Motor neuron (in vitro differentiated cells): Measurements from ENCODE around the gene ITPR1. TPM values are rescaled to one million over a fixed set of nuclear protein-coding genes. Genes with fewer than 3 reads are reported as not detected.

ENCODE experiments used
- ATAC-seq, 8 experiments: fragments of 200-7000 bp; cut with Tn5 transposase; replicated peaks in 6 of 8; 2 replicates each; pipeline ENCODE4 v1.8.0; 2021; ENCODE audit warnings: mild to moderate bottlenecking in 8 of 8, moderate library complexity in 8 of 8
- H3K27ac ChIP-seq, 2 donors: fragments of 250-450 bp; sonication (Bioruptor Pico); 2 replicates each; pipeline ENCODE4 v1.9.0; 2021; ENCODE audit warnings: antibody characterized with exemption in 2 of 2, mild to moderate bottlenecking in 2 of 2, moderate library complexity in 1 of 2
- H3K4me1 ChIP-seq, 2 donors: fragments of 250-450 bp; sonication (Bioruptor Pico); replicated peaks in 1 of 2; 2 replicates each; pipeline ENCODE4 v1.6.1; 2021; ENCODE audit warnings: antibody characterized with exemption in 2 of 2, mild to moderate bottlenecking in 2 of 2, moderate library complexity in 1 of 2
- H3K4me3 ChIP-seq, 5 donors: fragments of 250-450 bp; sonication (Bioruptor Pico); 2 replicates each; pipeline ENCODE4 v1.9.0; 2021; ENCODE audit warnings: antibody characterized with exemption in 5 of 5, mild to moderate bottlenecking in 5 of 5, moderate library complexity in 4 of 5
- WGBS, 10 experiments: fragments of 450-650 bp; shearing (Covaris generic); methylation state at CpG; one replicate each; pipeline ENCODE4 v1.0.0; 2022; 5-methylcytosine and 5-hydroxymethylcytosine counted together
- in situ Hi-C, 9 experiments: fragments of 400-800 bp; cut with MboI; loops; one replicate each; pipeline ENCODE4 v1.15.0; 2021; ENCODE audit warnings: low sequenced_read_pairs in 9 of 9, low pct_unique_long_range_greater_than_20kb in 2 of 9; ENCODE audit not compliant: unreplicated experiment in 9 of 9
- total RNA-seq, 8 experiments: library from RNA; unstranded; fragments of 300-600 nt; gene quantifications; 2 replicates each; pipeline versions ENCODE4 v1.2.3 to v1.2.4, GENCODE V29; 2022

ITPR1 gene
- total RNA-seq, 8 experiments from 2014 or later = 2.2 to 167 (median 12.2) TPM

DNA sequence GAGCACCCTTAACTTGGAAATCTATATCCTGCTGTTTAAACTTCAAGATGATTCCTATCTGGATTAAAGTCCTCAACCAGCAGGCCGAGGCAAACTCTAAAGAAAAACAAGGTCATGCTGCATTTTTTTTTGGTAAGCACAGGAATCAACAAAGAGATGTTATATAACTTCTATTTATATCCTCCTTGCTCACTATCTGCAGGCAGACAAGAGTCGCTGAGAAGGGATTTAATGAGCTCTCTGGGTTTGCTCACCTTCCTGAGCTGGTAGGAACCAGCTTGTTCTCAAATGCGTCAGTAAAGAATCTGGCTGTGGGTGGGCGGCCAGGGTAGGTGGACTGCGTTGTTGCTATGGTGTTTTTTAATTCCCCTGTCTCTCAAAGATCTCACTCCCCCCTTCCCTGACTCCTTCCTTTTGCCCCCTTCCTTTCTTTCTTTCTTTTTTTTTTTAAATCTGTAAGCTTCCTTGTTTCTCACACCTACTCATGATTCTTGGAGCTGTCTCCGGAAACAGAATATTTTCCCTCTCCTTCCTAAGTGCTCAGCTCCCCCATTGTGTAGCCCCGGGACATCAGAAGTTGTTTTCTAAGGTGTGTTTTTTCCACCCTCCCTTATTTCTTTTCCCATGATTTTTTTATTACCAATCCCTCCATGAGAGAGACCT, 257.3 kb downstream of the ITPR1 start:
- WGBS, 10 experiments = 56 to 100% (median 71%) methylated on average over 1 to 7 of the region's 7 CpGs; no CpG with 5 or more reads in 1 of the 10 experiments
- ATAC-seq = peak in 5 of 8 experiments; percentile 99 to 100 (median 99)
- H3K4me1 ChIP-seq = peaks cover 14 to 28% of the 10 kb centered on the region in 2 donors
- H3K4me3 ChIP-seq = no peak overlapping the region
- in situ Hi-C loops = no loop called here
- H3K27ac ChIP-seq = peak overlapping the region in 1 of 2 donors; percentile 29

DNA sequence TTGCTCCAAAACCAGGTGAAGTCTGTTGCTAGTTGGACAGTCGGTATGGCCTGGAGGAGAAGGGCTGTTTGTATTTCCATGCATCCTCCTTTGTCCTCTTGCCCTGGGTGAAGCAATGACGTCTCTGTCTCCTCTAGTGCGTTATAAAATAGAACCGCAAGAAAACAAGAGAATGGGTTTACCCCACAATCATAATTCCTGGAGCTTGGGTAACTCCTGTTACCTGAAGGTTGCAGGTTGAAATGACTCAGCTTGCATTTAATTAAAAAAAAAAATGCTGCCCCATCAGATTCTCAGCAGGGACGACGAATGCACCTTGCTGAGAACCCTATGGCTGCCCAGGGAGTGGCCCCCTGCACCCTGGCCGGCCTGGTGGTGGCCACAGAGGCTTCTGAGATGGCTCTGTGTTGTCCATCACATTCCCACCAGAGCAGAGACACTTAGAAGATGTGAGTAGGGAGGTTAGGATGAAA, 257.9 kb downstream of the ITPR1 start:
- 58 to 100% (median 83%) methylated on average over 1 to 5 of the region's 7 CpGs; no CpG with 5 or more reads in 3 of the 10 experiments for WGBS, 10 experiments
- no peak overlapping the region for H3K4me3 ChIP-seq
- in situ Hi-C loops = no loop called here

DNA sequence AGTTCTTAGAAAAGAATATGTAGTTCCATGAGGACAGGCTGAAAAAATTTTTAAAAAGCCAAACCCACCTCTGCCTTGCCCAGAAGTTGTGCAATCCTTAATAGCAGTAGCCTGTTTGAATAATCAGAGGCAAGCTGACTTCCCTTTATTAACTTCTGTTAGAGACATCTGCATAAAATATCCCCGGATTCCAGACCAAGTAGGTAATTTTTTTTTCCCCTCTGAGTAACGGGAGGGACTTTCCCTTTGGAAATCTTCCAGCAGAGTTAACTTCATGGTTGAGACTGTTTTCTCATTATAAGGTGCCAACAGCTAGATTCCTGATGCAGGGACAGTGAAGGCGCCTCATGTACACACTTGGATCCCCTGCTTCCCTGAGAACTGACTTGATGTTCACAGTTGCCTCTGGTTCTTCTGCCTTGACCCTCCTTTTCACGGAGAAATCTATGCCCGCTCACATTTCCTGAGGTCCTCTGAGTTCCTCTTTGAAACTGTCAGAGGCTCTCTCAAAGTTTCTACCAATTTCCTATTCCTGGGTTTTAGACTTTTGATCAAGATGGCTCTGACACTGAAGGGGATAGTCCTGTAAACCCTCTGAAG, 258.5 kb downstream of the ITPR1 start:
- no peak overlapping the region for H3K4me3 ChIP-seq
- in situ Hi-C loops = no loop called here
- peak in 4 of 8 experiments; percentile 25 to 96 (median 89) for ATAC-seq
- WGBS, 10 experiments = 0 to 89% (median 11%) methylated on average over 1 to 5 of the region's 5 CpGs; no CpG with 5 or more reads in 4 of the 10 experiments
- H3K4me1 ChIP-seq = peaks cover 14 to 28% of the 10 kb centered on the region in 2 donors
- H3K27ac ChIP-seq = no peak overlapping the region

More for the DNA sequence above, 257.9 kb downstream of the ITPR1 start:
- no peak overlapping the region for H3K27ac ChIP-seq
- peaks cover 14 to 28% of the 10 kb centered on the region in 2 donors for H3K4me1 ChIP-seq
- no peak for ATAC-seq

- peak in 1 of 8 experiments; percentile 4 for ATAC-seq
- Histone ChIP-seq H3K27ac (no peak overlapping the region), H3K4me1 (peaks cover 14 to 28% of the 10 kb centered on the region in 2 donors), H3K4me3 (no peak overlapping the region)
- in situ Hi-C loops = no loop called here
- 20 to 91% (median 76%) methylated on average over 1 to 13 of the region's 17 CpGs; no CpG with 5 or more reads in 2 of the 10 experiments for WGBS, 10 experiments
Observed at GRCh38 chr3:4752201-4753072, 259.3 kb downstream of the ITPR1 start.

DNA sequence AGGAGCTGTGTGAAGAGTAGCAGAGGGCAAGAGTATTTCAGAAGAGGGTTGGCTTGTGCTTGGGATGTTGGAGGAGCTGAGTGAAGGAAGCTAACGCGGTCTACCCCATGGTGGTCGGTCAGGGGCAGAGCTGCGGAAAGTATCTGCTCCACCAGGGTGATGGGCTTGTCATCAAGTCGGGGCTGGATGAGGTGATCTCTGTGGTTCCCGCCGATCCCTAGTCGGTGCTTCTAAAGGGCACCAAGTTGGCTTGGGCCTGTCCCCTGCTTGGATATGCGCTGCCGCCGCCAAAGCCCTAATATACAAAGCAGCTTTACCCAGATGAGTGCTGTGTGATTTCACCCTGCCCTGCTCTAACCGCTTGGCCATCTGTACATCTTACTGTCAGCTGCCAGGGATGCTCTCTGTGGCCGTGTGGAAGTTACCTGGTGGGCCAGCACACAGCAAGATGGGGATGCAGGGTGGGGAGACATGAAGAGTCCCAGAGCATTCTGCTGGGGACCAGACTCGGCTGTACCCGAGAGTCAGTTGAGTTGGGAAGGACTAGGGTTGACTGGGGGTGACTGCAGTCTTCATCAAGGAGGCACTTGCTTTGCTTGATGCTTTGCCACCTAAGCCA, 260.0 kb downstream of the ITPR1 start:
- WGBS, 10 experiments = 85 to 100% (median 90%) methylated on average over 1 to 5 of the region's 15 CpGs; no CpG with 5 or more reads in 5 of the 10 experiments
- Histone ChIP-seq H3K27ac (no peak overlapping the region), H3K4me3 (no peak overlapping the region), H3K4me1 (peaks cover 14 to 28% of the 10 kb centered on the region in 2 donors)
- no peak for ATAC-seq
- in situ Hi-C loops = no loop called here

DNA sequence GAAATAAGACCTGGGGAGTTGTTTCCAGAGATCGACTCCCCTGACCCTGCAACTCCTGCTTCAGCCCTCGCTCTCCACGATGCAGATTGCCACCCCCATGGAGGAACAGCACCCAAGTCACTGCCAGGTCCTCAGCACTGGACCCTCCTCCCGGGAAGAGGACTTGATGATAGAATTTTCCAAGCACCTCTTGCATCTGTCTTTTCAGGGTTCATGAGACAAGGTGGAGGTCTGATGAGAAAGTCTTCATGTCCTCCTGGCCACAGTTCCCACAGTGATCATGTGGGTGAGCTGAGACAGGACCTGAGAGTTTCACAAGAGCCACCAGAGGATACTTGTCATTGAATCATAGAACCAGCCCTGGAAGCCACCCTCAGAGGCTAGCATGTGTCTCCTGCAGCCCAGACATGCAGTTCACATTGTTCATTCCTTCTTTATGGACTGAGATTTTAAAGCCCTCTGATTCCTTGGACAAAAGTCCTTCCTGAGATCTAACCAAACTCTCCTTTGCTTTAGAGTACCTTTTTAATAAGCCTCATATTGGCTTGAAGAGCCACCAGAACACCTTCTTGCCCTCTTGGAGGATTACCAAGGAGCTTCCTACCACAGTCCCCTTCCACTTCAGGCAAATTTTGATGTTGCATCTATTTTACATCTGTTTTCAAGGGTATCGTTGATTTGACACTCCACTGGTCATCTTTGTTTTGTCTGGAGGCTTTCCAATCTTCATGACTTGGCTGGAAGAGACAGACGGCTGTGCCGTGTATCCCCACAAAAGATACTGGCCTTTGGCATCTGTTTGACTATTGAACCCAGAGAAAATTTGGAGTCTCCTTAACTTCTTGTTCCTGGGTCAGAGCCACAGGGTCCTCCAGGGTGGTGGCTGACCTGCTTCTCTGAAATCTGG, 261.3 kb downstream of the ITPR1 start:
- Histone ChIP-seq H3K27ac (no peak overlapping the region), H3K4me3 (no peak overlapping the region), H3K4me1 (peaks cover 14 to 28% of the 10 kb centered on the region in 2 donors)
- 75 to 100% (median 87%) methylated on average over 1 to 7 of the region's 7 CpGs; no CpG with 5 or more reads in 4 of the 10 experiments for WGBS, 10 experiments
- no peak for ATAC-seq
- in situ Hi-C loops = no loop called here

DNA sequence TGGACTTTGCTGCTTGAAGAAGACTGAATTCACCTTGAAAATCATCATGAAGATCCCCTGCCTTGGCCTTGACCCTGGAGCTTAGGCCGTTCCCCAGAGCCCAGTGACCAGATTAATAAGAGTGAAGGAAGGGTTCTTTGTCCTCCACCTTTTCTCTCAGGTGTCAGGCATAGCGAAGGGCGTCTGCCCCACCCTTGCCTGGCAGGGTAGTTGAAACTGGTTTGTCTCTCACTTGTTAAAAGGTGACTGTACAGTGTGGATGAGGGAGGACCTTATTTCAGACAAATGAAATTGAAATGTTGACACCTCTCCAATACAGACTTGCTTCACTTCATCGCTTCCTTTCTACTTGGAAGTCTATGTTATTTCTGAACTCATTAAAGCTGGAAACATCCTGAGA, 262.4 kb downstream of the ITPR1 start:
- no peak overlapping the region for H3K27ac ChIP-seq
- ATAC-seq = no peak
- no peak overlapping the region for H3K4me3 ChIP-seq
- 83 to 100% (median 95%) methylated on average over 1 to 3 of the region's 4 CpGs; no CpG with 5 or more reads in 3 of the 10 experiments for WGBS, 10 experiments
- H3K4me1 ChIP-seq = peaks cover 10 to 17% of the 10 kb centered on the region in 2 donors
- in situ Hi-C loops = no loop called here

DNA sequence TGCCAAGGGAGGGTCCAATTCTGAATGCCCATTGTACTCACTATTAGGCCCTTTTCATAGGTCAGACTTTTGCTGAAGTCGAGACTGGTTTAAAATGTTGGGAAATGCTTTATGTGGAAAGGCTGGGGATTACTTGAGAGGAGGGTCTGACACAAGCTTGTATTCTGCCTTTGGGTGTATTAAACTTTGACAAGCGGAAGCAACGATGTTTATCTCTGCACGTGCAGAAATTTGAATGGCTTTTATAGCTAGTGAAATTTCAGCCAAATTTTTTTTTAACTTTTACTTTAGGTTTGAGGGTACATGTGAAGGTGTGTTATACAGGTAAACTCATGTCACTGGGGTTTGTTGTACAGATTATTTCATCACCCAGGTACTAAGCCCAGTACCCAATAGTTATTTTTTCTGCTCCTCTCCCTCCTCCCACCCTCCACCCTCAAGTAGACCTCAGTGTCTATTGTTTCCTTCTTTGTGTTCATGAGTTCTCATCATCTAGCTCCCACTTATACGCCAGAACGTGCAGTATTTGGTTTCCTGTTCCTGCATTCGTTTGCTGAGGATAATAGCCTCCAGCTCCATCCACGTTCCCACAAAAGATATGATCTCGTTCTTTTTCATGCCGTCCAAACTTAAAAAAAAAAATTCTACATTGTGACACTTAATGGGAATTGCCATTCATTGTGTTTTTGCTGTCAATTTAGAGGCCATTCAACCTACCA, 263.1 kb downstream of the ITPR1 start:
- WGBS, 10 experiments = 71 to 94% (median 85%) methylated on average over 1 to 10 of the region's 10 CpGs
- no peak for ATAC-seq
- Histone ChIP-seq H3K27ac (no peak overlapping the region), H3K4me3 (no peak overlapping the region), H3K4me1 (peaks cover 5 to 11% of the 10 kb centered on the region in 2 donors)
- in situ Hi-C loops = no loop called here

DNA sequence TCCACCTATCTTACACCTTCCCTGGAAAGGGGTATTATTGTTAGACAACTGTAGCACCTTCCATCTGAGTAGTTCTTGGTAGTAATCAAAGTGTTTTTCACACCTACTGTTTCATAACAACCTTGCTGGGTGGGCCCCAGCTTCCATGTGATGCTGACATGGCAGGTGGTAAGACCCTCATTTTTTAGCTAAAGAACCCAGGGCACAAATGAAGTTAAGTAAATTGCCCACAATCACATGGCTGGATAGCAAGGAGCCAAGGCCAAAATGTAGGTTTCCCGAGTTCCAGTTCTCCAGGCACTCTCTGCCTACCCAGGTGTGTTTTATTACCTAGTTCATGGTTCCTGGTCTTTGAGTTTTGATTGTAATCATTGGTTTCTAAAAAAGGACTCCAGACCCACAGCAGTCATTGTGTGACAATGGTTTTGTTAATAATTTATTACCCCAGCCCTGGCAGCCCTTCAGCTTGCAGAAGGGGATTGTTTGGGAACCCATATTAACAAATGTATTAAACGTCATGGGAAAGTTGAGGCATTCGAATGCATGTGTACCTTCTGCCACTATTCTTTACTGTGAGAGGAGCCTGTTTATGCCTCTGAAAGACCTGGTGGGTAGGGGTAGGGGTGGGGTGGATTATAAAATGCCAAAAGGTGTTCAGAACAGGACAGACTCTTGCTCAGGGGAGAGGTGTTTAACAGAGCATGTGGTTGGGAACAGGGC, 263.9 kb downstream of the ITPR1 start:
- no peak for ATAC-seq
- Histone ChIP-seq H3K4me1 (peaks cover 3 to 5% of the 10 kb centered on the region in 2 donors), H3K4me3 (no peak overlapping the region), H3K27ac (no peak overlapping the region)
- WGBS, 10 experiments = 17 to 100% (median 87%) methylated on average over 1 to 3 of the region's 3 CpGs; no CpG with 5 or more reads in 4 of the 10 experiments
- in situ Hi-C loops = no loop called here

DNA sequence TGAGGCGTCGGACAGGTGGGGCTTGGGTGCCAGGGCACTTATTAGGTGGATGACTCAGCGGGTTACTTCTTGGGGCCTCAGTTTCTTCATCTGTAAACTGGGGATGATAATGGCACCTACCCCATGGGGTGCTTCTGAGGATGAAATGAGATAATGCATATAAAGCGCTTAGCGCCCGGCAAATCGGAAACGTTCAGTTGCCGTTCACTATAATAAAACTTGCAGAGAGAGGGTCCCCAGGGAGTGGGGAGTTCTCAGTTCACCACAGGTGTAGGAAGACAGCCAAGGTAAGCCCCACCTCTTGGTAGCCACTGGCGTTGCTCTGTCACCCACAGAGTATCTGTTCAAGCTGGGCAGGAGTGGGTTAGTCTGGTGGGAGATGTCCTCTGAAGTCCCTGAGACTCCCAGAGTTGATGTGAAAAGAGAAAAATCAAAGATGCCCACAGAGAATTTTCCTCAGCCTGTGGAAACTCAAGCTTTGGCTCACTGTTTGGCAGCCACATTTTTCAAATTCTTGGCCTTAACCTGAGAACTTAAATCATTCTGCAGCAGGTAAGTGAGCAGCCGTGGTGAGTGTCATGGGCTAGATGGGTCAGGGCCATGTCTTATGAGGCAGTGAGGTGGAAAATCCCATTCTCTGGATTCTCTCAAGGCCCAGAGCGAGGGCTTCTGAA, 264.6 kb downstream of the ITPR1 start:
- in situ Hi-C loops = no loop called here
- H3K4me1 ChIP-seq = peaks cover 0 to 5% of the 10 kb centered on the region in 2 donors
- no peak overlapping the region for H3K27ac ChIP-seq
- no peak for ATAC-seq
- WGBS, 10 experiments = 38 to 100% (median 84%) methylated on average over 1 to 10 of the region's 12 CpGs; no CpG with 5 or more reads in 1 of the 10 experiments
- no peak overlapping the region for H3K4me3 ChIP-seq
